IMR-90 (cell line): Measurements from ENCODE around the gene IL36G. TPM values are rescaled to one million over a fixed set of nuclear protein-coding genes. Genes with fewer than 3 reads are reported as not detected.

Experiments
- ATAC-seq: fragments of 200-7000 bp; cut with Tn5 transposase; 2 replicates; pipeline ENCODE4 v1.9.1; 2020; ENCODE audit warnings: low read depth, mild to moderate bottlenecking, moderate library complexity
- BruUV-seq: library from RNA; stranded (reverse); fragments of 400-500 nt; replicated peaks from 2 replicates; lab custom pipeline; 2021; lab: Mats Ljungman, UMichigan
- CTCF ChIA-PET: fragments of 300-600 bp; formaldehyde crosslinking; extraction: SDS; loops from one replicate; lab custom pipeline; 2021; ENCODE audit warnings: antibody characterized with exemption; lab: Yijun Ruan, JAX
- POLR2A ChIA-PET: fragments of 300-600 bp; sonication (Branson Sonifier 250); formaldehyde crosslinking; loops from one replicate; lab custom pipeline; 2022; ENCODE audit warnings: antibody characterized with exemption; ENCODE audit not compliant: unreplicated experiment; lab: Charles Lee
- DNase-seq: peaks from one replicate; pipeline ENCODE4 v3.0.0; 2013
- H2AFZ ChIP-seq: replicated peaks from 2 replicates; pipeline ENCODE3; 2013; ENCODE audit warnings: low read length, mild to moderate bottlenecking; ENCODE audit not compliant: poor library complexity
- H2AK5ac ChIP-seq: 2 replicates; pipeline ENCODE4 v1.6.1; 2013; ENCODE audit warnings: low read depth, low read length, inconsistent platforms
- H2AK9ac ChIP-seq: replicated peaks from 2 replicates; pipeline ENCODE3; 2013; ENCODE audit warnings: mild to moderate bottlenecking, low read depth, low read length, moderate library complexity; ENCODE audit not compliant: poor library complexity
- H2BK120ac ChIP-seq: 2 replicates; pipeline ENCODE4 v1.6.1; 2013; ENCODE audit warnings: low read depth, low read length, inconsistent platforms
- H2BK15ac ChIP-seq: 3 replicates; pipeline ENCODE4 v1.6.1; 2013; ENCODE audit warnings: low read depth, low read length, inconsistent platforms
- H2BK20ac ChIP-seq: 2 replicates; pipeline ENCODE4 v1.6.1; 2013; ENCODE audit warnings: low read depth, mild to moderate bottlenecking, inconsistent platforms, low read length, moderate library complexity
- H2BK5ac ChIP-seq: 2 replicates; pipeline ENCODE4 v1.6.1; 2013; ENCODE audit warnings: mild to moderate bottlenecking, low read depth, low read length, inconsistent platforms; ENCODE audit not compliant: poor library complexity, severe bottlenecking
- H3K14ac ChIP-seq: replicated peaks from 2 replicates; pipeline ENCODE4 v1.6.1; 2013; ENCODE audit warnings: low read depth, low read length, inconsistent platforms
- H3K18ac ChIP-seq: 2 replicates; pipeline ENCODE4 v1.6.1; 2013; ENCODE audit warnings: low read depth, low read length, control low read depth
- H3K23ac ChIP-seq: 2 replicates; pipeline ENCODE4 v1.6.1; 2013; ENCODE audit warnings: low read depth, low read length, inconsistent platforms
- H3K27ac ChIP-seq: 2 replicates; pipeline ENCODE4 v1.5.1; 2013; ENCODE audit warnings: mild to moderate bottlenecking, control low read depth, low read length; ENCODE audit not compliant: insufficient read depth
- H3K27me3 ChIP-seq: 2 replicates; pipeline ENCODE4 v1.6.1; 2013; ENCODE audit warnings: low read length; ENCODE audit not compliant: control insufficient read depth, insufficient read depth
- H3K36me3 ChIP-seq: 2 replicates; pipeline ENCODE4 v1.6.1; 2013; ENCODE audit warnings: low read length, mixed read lengths; ENCODE audit not compliant: control insufficient read depth, insufficient read depth
- H3K4ac ChIP-seq: 2 replicates; pipeline ENCODE4 v1.6.1; 2013; ENCODE audit warnings: low read depth, low read length, inconsistent platforms
- H3K4me1 ChIP-seq: 2 replicates; pipeline ENCODE4 v1.6.1; 2013; ENCODE audit warnings: low read length, mixed read lengths; ENCODE audit not compliant: control insufficient read depth, insufficient read depth
- H3K4me2 ChIP-seq: 2 replicates; pipeline ENCODE4 v1.6.1; 2013; ENCODE audit warnings: low read depth, mild to moderate bottlenecking, control low read depth, low read length, moderate library complexity
- H3K4me3 ChIP-seq: 2 replicates; pipeline ENCODE4 v1.5.1; 2013; ENCODE audit warnings: low read depth, mild to moderate bottlenecking, control low read depth, low read length, moderate library complexity; ENCODE audit not compliant: insufficient read depth
- H3K56ac ChIP-seq: 2 replicates; pipeline ENCODE4 v1.6.1; 2013; ENCODE audit warnings: low read length, inconsistent platforms; ENCODE audit not compliant: insufficient read depth; ENCODE audit errors: extremely low read depth
- H3K79me1 ChIP-seq, 2 experiments: 2 replicates each; pipeline ENCODE4 v1.6.1; 2013; ENCODE audit warnings: low read length in 2 of 2, inconsistent platforms in 1 of 2, low read depth in 1 of 2
- H3K9ac ChIP-seq: 2 replicates; pipeline ENCODE4 v1.6.1; 2013; ENCODE audit warnings: low read depth, low read length, control low read depth
- H3K9me1 ChIP-seq: 2 replicates; pipeline ENCODE4 v1.6.1; 2013; ENCODE audit warnings: low read length, inconsistent platforms; ENCODE audit not compliant: insufficient read depth
- H3K9me3 ChIP-seq: 2 replicates; pipeline ENCODE4 v1.6.1; 2013; ENCODE audit warnings: low read length; ENCODE audit not compliant: control insufficient read depth, insufficient read depth
- H4K20me1 ChIP-seq: 2 replicates; pipeline ENCODE4 v1.6.1; 2013; ENCODE audit warnings: low read length, inconsistent platforms; ENCODE audit not compliant: insufficient read depth
- H4K5ac ChIP-seq: 2 replicates; pipeline ENCODE4 v1.6.1; 2013; ENCODE audit warnings: mild to moderate bottlenecking, low read depth, low read length, control low read depth
- H4K8ac ChIP-seq, 2 experiments: 2 replicates each; pipeline ENCODE4 v1.6.1; 2013; ENCODE audit warnings: low read depth in 2 of 2, low read length in 2 of 2, control low read depth in 1 of 2, inconsistent platforms in 1 of 2
- H4K91ac ChIP-seq: 2 replicates; pipeline ENCODE4 v1.6.1; 2013; ENCODE audit warnings: low read depth, low read length, inconsistent platforms; ENCODE audit not compliant: insufficient read depth
- BHLHE40 ChIP-seq: fragments of 150-350 bp; IDR thresholded peaks from 2 replicates; pipeline ENCODE4 v1.6.1; 2016; ENCODE audit warnings: mild to moderate bottlenecking, low read depth, low read length
- CEBPB ChIP-seq: IDR thresholded peaks from 2 replicates; pipeline ENCODE4 v1.6.1; 2012; ENCODE audit warnings: low read depth, low read length, improper control_type of control experiment
- CHD1 ChIP-seq: IDR thresholded peaks from 2 replicates; pipeline ENCODE4 v1.6.1; 2012; ENCODE audit warnings: low read depth, low read length, improper control_type of control experiment
- FOS ChIP-seq: fragments of 150-350 bp; IDR thresholded peaks from 2 replicates; pipeline ENCODE4 v1.6.1; 2016; ENCODE audit warnings: low read depth, low read length
- MAFK ChIP-seq: IDR thresholded peaks from 2 replicates; pipeline ENCODE4 v1.6.1; 2012; ENCODE audit warnings: low read depth, low read length, improper control_type of control experiment
- MAZ ChIP-seq: IDR thresholded peaks from 2 replicates; pipeline ENCODE4 v1.6.1; 2012; ENCODE audit warnings: low read depth, mild to moderate bottlenecking, low read length, improper control_type of control experiment, moderate library complexity, borderline replicate concordance
- MXI1 ChIP-seq: IDR thresholded peaks from 2 replicates; pipeline ENCODE4 v1.6.1; 2012; ENCODE audit warnings: low read depth, mild to moderate bottlenecking, low read length, moderate library complexity, borderline replicate concordance
- NFE2L2 ChIP-seq: fragments of 150-350 bp; IDR thresholded peaks from 2 replicates; pipeline ENCODE4 v1.6.1; 2016; ENCODE audit warnings: low read depth, mild to moderate bottlenecking, low read length
- POLR2A ChIP-seq: IDR thresholded peaks from 2 replicates; pipeline ENCODE4 v1.6.1; 2012; ENCODE audit warnings: mild to moderate bottlenecking, low read depth, low read length
- RAD21 ChIP-seq: IDR thresholded peaks from 2 replicates; pipeline ENCODE4 v1.6.1; 2012; ENCODE audit warnings: low read length, improper control_type of control experiment
- RCOR1 ChIP-seq: IDR thresholded peaks from 2 replicates; pipeline ENCODE4 v1.6.1; 2012; ENCODE audit warnings: mild to moderate bottlenecking, low read length, improper control_type of control experiment; ENCODE audit not compliant: insufficient replicate concordance
- RFX5 ChIP-seq: IDR thresholded peaks from 2 replicates; pipeline ENCODE4 v1.8.0; 2012; ENCODE audit warnings: low read depth, mild to moderate bottlenecking, low read length, moderate library complexity
- SMC3 ChIP-seq: fragments of 150-350 bp; IDR thresholded peaks from 2 replicates; pipeline ENCODE4 v1.6.1; 2016; ENCODE audit warnings: low read depth, mild to moderate bottlenecking, antibody characterized with exemption, low read length, moderate library complexity
- WGBS, 2 experiments: methylation state at CpG; one replicate each; pipeline versions ENCODE4 v1.1.5 to v1.1.7; 2013; ENCODE audit warnings: missing lambda C conversion rate in 2 of 2; ENCODE audit not compliant: insufficient read length in 1 of 2; ENCODE audit errors: extremely low coverage in 2 of 2; 5-methylcytosine and 5-hydroxymethylcytosine counted together
- dilution Hi-C: fragments of 300-500 bp; cut with HindIII; formaldehyde crosslinking; loops from one replicate; pipeline ENCODE4 v1.14.3; 2018; ENCODE audit warnings: low sequenced_read_pairs; ENCODE audit not compliant: unreplicated experiment
- in situ Hi-C: fragments of 300-500 bp; cut with MboI; formaldehyde crosslinking; loops from 3 replicates; pipeline ENCODE4 v1.14.3; 2019; ENCODE audit warnings: low sequenced_read_pairs, inconsistent platforms, mixed read lengths
- intact Hi-C: fragments of 100-400 bp; cut with micrococcal nuclease; formaldehyde crosslinking; loops from 2 replicates; pipeline ENCODE4 v1.10.0; 2022
- polyA plus RNA-seq, 3 experiments: library from polyadenylated mRNA; depleted of rRNA; stranded (reverse); fragments of >200 nt; gene quantifications; 2 replicates each; pipeline ENCODE4 v1.2.3, GENCODE V29; 2012; ENCODE audit warnings: low replicate concordance in 1 of 3
- total RNA-seq: library from RNA; depleted of rRNA; stranded (reverse); fragments of >200 nt; gene quantifications from 2 replicates; pipeline ENCODE4 v1.2.3, GENCODE V29; 2012
- TF ChIP-seq, protein P1 (sequence below): fragments of 150-350 bp; IDR thresholded peaks from 2 replicates; pipeline ENCODE4 v1.6.1; 2017; ENCODE audit warnings: mild to moderate bottlenecking, antibody characterized with exemption, low read length, low read depth
- TF ChIP-seq, protein P2 (sequence below): conservative IDR thresholded peaks from 2 replicates; pipeline ENCODE4 v1.5.1; 2012; ENCODE audit warnings: mild to moderate bottlenecking, low read depth, low read length, improper control_type of control experiment
- TF ChIP-seq, protein P3 (sequence below): fragments of 150-350 bp; IDR thresholded peaks from 2 replicates; pipeline ENCODE4 v1.6.1; 2016; ENCODE audit warnings: low read depth, mild to moderate bottlenecking, low read length, moderate library complexity, borderline replicate concordance

Gene IL36G
- total and polyA plus RNA-seq, 2 of the 4 experiments (the other 2 are of a cell fraction): not detected

DNA sequence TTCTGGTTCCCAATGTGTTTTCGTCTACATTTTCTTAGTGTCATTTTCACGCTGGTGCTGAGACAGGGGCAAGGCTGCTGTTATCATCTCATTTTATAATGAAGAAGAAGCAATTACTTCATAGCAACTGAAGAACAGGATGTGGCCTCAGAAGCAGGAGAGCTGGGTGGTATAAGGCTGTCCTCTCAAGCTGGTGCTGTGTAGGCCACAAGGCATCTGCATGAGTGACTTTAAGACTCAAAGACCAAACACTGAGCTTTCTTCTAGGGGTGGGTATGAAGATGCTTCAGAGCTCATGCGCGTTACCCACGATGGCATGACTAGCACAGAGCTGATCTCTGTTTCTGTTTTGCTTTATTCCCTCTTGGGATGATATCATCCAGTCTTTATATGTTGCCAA lies 7.3 kb downstream of the IL36G start:
- Histone ChIP-seq H3K14ac (no peak overlapping the region), H4K20me1 (no peaks in the 10 kb centered on the region), H3K9me3 (no peaks in the 10 kb centered on the region), H3K9me1 (no peaks in the 10 kb centered on the region), H3K4ac (no peak overlapping the region), H3K9ac (no peak overlapping the region), H2AK5ac (no peak overlapping the region), H3K79me1 (no peaks in the 10 kb centered on the region), H3K4me2 (no peak overlapping the region), H2BK20ac (no peak overlapping the region), H2BK5ac (no peak overlapping the region), H3K27me3 (peaks cover 13% of the 10 kb centered on the region), H4K5ac (no peak overlapping the region), H2AFZ (no peak overlapping the region), H2BK120ac (no peak overlapping the region), H3K4me3 (no peak overlapping the region), H4K91ac (no peak overlapping the region), H2AK9ac (no peak overlapping the region), H3K27ac (no peak overlapping the region), H3K56ac (no peak overlapping the region), H3K23ac (no peak overlapping the region), H2BK15ac (no peak overlapping the region), H4K8ac (no peak overlapping the region), H3K36me3 (no peaks in the 10 kb centered on the region), H3K18ac (no peak overlapping the region), H3K4me1 (no peaks in the 10 kb centered on the region)
- dilution Hi-C loops: no loop called here
- no peak for TF ChIP-seq RCOR1
- TF ChIP-seq POLR2A: no peak
- TF ChIP-seq BHLHE40: no peak
- TF ChIP-seq SMC3: no peak
- TF ChIP-seq, protein P1, sequence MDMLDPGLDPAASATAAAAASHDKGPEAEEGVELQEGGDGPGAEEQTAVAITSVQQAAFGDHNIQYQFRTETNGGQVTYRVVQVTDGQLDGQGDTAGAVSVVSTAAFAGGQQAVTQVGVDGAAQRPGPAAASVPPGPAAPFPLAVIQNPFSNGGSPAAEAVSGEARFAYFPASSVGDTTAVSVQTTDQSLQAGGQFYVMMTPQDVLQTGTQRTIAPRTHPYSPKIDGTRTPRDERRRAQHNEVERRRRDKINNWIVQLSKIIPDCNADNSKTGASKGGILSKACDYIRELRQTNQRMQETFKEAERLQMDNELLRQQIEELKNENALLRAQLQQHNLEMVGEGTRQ: no peak
- no peak for TF ChIP-seq FOS
- no peak for TF ChIP-seq MAFK
- TF ChIP-seq, protein P2, sequence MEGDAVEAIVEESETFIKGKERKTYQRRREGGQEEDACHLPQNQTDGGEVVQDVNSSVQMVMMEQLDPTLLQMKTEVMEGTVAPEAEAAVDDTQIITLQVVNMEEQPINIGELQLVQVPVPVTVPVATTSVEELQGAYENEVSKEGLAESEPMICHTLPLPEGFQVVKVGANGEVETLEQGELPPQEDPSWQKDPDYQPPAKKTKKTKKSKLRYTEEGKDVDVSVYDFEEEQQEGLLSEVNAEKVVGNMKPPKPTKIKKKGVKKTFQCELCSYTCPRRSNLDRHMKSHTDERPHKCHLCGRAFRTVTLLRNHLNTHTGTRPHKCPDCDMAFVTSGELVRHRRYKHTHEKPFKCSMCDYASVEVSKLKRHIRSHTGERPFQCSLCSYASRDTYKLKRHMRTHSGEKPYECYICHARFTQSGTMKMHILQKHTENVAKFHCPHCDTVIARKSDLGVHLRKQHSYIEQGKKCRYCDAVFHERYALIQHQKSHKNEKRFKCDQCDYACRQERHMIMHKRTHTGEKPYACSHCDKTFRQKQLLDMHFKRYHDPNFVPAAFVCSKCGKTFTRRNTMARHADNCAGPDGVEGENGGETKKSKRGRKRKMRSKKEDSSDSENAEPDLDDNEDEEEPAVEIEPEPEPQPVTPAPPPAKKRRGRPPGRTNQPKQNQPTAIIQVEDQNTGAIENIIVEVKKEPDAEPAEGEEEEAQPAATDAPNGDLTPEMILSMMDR: no peak
- no peak for TF ChIP-seq RFX5
- TF ChIP-seq MAZ: no peak
- no peak for TF ChIP-seq CHD1
- no peak for TF ChIP-seq NFE2L2
- TF ChIP-seq MXI1: no peak
- TF ChIP-seq, protein P3, sequence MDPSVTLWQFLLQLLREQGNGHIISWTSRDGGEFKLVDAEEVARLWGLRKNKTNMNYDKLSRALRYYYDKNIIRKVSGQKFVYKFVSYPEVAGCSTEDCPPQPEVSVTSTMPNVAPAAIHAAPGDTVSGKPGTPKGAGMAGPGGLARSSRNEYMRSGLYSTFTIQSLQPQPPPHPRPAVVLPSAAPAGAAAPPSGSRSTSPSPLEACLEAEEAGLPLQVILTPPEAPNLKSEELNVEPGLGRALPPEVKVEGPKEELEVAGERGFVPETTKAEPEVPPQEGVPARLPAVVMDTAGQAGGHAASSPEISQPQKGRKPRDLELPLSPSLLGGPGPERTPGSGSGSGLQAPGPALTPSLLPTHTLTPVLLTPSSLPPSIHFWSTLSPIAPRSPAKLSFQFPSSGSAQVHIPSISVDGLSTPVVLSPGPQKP: no peak
- TF ChIP-seq CEBPB: no peak
- TF ChIP-seq RAD21: no peak
- ATAC-seq (no peak), DNase-seq (no peak)
- ChIA-PET POLR2A (no interaction called here), CTCF (no interaction called here)
- in situ Hi-C loops: no loop called here
- no CpG with 5 or more reads among the region's 5 CpGs for WGBS, 2 experiments
- intact Hi-C loops: no loop called here
- BruUV-seq: no TSS peak
